ENCODE measurements around the gene DDIT4L.

DNA sequence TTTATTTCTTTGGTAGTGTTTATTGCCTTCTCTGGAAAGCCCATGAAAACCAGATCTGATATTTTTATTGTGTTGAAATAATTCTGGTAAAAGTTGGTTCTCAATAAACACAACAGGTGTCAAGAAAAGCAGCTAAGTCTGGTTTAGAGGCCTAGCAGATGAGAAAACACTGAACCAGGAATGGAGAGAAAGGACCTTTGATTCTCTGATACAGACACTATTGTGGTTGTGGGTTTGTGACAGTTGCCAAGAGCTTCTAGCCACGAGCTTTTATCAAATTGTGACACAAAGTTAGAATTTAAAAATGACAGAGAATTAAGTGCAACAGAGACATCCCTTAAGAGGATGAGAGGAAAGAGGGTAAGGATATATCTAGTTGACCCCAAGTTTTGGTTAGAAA lies 42.6 kb downstream of the DDIT4L start:
- TF ChIP-seq SMC3 (IDR thresholded peaks at IDR 0.05; ENCODE audit: low read depth, low read length) (no peak), POLR2A (IDR thresholded peaks at IDR 0.05; ENCODE audit: low read depth, low read length) (no peak), BHLHE40 (IDR thresholded peaks at IDR 0.05; ENCODE audit: low read depth, low read length) (no peak), RAD21 (IDR thresholded peaks at IDR 0.05; ENCODE audit: low read length) (no peak), MAZ (IDR thresholded peaks at IDR 0.05; ENCODE audit: borderline replicate concordance, low read depth, low read length) (no peak), MAFK (IDR thresholded peaks at IDR 0.05; ENCODE audit: low read depth, low read length) (no peak), RCOR1 (IDR thresholded peaks at IDR 0.05; ENCODE audit: insufficient replicate concordance, low read length) (no peak), CEBPB (IDR thresholded peaks at IDR 0.05; ENCODE audit: low read depth, low read length) (no peak), RFX5 (IDR thresholded peaks at IDR 0.05; ENCODE audit: low read depth, low read length) (no peak), CHD1 (IDR thresholded peaks at IDR 0.05; ENCODE audit: low read depth, low read length) (no peak), MXI1 (IDR thresholded peaks at IDR 0.05; ENCODE audit: borderline replicate concordance, low read depth, low read length) (no peak)
- TF ChIP-seq, protein P1, sequence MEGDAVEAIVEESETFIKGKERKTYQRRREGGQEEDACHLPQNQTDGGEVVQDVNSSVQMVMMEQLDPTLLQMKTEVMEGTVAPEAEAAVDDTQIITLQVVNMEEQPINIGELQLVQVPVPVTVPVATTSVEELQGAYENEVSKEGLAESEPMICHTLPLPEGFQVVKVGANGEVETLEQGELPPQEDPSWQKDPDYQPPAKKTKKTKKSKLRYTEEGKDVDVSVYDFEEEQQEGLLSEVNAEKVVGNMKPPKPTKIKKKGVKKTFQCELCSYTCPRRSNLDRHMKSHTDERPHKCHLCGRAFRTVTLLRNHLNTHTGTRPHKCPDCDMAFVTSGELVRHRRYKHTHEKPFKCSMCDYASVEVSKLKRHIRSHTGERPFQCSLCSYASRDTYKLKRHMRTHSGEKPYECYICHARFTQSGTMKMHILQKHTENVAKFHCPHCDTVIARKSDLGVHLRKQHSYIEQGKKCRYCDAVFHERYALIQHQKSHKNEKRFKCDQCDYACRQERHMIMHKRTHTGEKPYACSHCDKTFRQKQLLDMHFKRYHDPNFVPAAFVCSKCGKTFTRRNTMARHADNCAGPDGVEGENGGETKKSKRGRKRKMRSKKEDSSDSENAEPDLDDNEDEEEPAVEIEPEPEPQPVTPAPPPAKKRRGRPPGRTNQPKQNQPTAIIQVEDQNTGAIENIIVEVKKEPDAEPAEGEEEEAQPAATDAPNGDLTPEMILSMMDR (conservative IDR thresholded peaks at IDR 0.05; ENCODE audit: low read depth, low read length), result no peak
- TF ChIP-seq, protein P2, sequence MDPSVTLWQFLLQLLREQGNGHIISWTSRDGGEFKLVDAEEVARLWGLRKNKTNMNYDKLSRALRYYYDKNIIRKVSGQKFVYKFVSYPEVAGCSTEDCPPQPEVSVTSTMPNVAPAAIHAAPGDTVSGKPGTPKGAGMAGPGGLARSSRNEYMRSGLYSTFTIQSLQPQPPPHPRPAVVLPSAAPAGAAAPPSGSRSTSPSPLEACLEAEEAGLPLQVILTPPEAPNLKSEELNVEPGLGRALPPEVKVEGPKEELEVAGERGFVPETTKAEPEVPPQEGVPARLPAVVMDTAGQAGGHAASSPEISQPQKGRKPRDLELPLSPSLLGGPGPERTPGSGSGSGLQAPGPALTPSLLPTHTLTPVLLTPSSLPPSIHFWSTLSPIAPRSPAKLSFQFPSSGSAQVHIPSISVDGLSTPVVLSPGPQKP (IDR thresholded peaks at IDR 0.05; ENCODE audit: borderline replicate concordance, low read depth, low read length), result no peak
- TF ChIP-seq, protein P3, sequence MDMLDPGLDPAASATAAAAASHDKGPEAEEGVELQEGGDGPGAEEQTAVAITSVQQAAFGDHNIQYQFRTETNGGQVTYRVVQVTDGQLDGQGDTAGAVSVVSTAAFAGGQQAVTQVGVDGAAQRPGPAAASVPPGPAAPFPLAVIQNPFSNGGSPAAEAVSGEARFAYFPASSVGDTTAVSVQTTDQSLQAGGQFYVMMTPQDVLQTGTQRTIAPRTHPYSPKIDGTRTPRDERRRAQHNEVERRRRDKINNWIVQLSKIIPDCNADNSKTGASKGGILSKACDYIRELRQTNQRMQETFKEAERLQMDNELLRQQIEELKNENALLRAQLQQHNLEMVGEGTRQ (IDR thresholded peaks at IDR 0.05; ENCODE audit: low read depth, low read length), result no peak
